Neutrophil (primary cell): ENCODE measurements around the gene MRC1.

ENCODE experiments used
- H3K27ac ChIP-seq: fragments of 200-600 bp; sonication (generic); 2 replicates; pipeline ENCODE4 v1.5.1; 2016; ENCODE audit warnings: mild to moderate bottlenecking, moderate library complexity
- H3K27me3 ChIP-seq: fragments of 200-600 bp; sonication (generic); 2 replicates; pipeline ENCODE4 v1.6.0; 2016; ENCODE audit warnings: mild to moderate bottlenecking
- H3K36me3 ChIP-seq: fragments of 200-600 bp; sonication (generic); 2 replicates; pipeline ENCODE4 v1.5.1; 2017
- H3K4me1 ChIP-seq, 2 experiments: fragments of 200-600 bp in 1 of 2; sonication (generic) in 1 of 2; 1 replicate in 1 of 2; 2 replicates in 1 of 2; pipeline versions ENCODE4 v1.5.1 to v1.6.1; 2013 to 2016; ENCODE audit warnings: low read depth in 1 of 2, low read length in 1 of 2, mild to moderate bottlenecking in 1 of 2, moderate library complexity in 1 of 2; ENCODE audit not compliant: control insufficient read depth in 1 of 2, insufficient read depth in 1 of 2
- H3K4me3 ChIP-seq, 2 experiments: fragments of 200-600 bp in 1 of 2; sonication (generic) in 1 of 2; 1 replicate in 1 of 2; 2 replicates in 1 of 2; pipeline ENCODE4 v1.5.1; 2013 to 2016; ENCODE audit warnings: low read depth in 1 of 2, low read length in 1 of 2, mild to moderate bottlenecking in 1 of 2, moderate library complexity in 1 of 2
- H3K9me3 ChIP-seq: fragments of 200-600 bp; sonication (generic); 2 replicates; pipeline ENCODE4 v1.5.1; 2016
- TF ChIP-seq, protein P1 (sequence below): fragments of 200-600 bp; sonication (generic); IDR thresholded peaks from 2 replicates; pipeline ENCODE4 v1.5.1; 2016; ENCODE audit warnings: antibody characterized with exemption

The MRC1 gene

DNA sequence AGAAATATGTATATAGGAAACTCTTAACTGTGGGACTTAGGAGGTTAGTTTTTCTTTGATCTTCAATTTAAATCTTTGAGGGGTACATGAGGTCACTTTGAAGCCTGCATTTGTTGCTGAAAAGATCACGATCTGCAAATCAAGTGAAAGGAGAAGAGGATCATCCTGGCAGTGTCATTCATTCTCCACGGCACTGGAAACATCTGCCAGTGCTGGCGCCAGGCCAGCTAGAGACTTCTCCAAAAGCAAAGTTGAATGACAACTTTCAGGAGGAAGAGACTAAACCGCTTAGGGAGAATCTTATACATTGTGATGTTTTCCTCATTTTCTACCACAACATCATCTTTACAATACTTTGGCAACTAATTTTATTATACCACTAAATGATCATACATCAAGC is 42.5 kb downstream of the MRC1 start:
- TF ChIP-seq, protein P1, sequence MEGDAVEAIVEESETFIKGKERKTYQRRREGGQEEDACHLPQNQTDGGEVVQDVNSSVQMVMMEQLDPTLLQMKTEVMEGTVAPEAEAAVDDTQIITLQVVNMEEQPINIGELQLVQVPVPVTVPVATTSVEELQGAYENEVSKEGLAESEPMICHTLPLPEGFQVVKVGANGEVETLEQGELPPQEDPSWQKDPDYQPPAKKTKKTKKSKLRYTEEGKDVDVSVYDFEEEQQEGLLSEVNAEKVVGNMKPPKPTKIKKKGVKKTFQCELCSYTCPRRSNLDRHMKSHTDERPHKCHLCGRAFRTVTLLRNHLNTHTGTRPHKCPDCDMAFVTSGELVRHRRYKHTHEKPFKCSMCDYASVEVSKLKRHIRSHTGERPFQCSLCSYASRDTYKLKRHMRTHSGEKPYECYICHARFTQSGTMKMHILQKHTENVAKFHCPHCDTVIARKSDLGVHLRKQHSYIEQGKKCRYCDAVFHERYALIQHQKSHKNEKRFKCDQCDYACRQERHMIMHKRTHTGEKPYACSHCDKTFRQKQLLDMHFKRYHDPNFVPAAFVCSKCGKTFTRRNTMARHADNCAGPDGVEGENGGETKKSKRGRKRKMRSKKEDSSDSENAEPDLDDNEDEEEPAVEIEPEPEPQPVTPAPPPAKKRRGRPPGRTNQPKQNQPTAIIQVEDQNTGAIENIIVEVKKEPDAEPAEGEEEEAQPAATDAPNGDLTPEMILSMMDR: no peak

DNA sequence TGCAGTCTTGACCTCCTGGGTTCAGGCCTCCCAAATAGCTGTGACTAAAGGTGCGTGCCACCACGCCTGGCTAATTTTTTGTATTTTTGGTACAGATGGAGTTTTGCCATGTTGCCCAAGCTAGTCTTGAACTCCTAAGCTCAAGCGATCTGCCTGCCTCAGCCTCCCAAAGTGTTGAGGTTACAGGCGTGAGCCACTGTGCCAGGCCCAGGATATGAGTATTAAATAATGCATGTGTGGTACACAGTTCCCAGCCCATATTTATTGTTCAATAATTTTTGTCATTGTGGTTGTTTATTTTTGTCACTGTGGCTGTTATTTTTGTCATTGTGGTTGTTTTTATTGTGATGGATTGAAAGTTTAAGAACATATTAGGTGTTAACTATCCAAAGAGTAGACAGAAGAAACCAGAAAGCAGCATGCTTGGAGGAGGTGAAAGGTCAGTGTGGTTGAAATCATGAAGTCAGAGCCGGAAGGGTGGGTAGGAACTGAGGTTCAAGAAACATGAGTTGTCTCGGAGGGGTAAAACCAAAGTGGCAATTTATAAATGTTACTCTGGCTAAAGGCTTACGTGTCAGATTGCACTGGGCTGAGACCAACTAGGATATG is 45.0 kb downstream of the MRC1 start:
- Histone ChIP-seq H3K4me3 (no peak overlapping the region), H3K4me1 (no peaks in the 10 kb centered on the region), H3K27me3 (no peaks in the 10 kb centered on the region), H3K9me3 (no peaks in the 10 kb centered on the region), H3K36me3 (no peaks in the 10 kb centered on the region), H3K27ac (no peak overlapping the region)
- TF ChIP-seq, protein P1: no peak

More for the DNA sequence above, 42.5 kb downstream of the MRC1 start:
- H3K36me3 ChIP-seq: no peaks in the 10 kb centered on the region
- H3K27me3 ChIP-seq: no peaks in the 10 kb centered on the region
- no peak overlapping the region for H3K4me3 ChIP-seq
- no peak overlapping the region for H3K27ac ChIP-seq
- H3K9me3 ChIP-seq: no peaks in the 10 kb centered on the region
- no peaks in the 10 kb centered on the region for H3K4me1 ChIP-seq

DNA sequence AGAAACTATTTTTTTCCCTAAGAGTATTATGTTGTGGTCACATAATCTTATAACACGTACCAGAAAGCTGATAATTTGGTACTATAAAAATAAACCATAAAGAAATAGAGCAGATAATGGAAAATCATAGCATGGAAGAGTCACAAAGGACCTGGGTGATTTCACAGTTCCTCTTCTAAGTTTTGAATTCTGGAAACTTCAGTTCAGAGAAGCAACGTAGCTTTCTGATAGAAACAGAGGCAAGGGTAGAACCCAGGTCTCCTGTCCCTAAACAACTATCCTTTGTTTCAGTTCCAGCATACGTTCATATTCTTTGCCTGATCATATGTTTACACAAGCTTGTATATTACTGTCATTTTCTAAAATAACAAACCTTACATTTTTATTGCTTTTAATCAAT is 47.9 kb downstream of the MRC1 start:
- H3K27ac ChIP-seq: no peak overlapping the region
- no peaks in the 10 kb centered on the region for H3K27me3 ChIP-seq
- no peaks in the 10 kb centered on the region for H3K4me1 ChIP-seq
- H3K36me3 ChIP-seq: no peaks in the 10 kb centered on the region
- TF ChIP-seq, protein P1: no peak
- no peaks in the 10 kb centered on the region for H3K9me3 ChIP-seq
- no peak overlapping the region for H3K4me3 ChIP-seq

DNA sequence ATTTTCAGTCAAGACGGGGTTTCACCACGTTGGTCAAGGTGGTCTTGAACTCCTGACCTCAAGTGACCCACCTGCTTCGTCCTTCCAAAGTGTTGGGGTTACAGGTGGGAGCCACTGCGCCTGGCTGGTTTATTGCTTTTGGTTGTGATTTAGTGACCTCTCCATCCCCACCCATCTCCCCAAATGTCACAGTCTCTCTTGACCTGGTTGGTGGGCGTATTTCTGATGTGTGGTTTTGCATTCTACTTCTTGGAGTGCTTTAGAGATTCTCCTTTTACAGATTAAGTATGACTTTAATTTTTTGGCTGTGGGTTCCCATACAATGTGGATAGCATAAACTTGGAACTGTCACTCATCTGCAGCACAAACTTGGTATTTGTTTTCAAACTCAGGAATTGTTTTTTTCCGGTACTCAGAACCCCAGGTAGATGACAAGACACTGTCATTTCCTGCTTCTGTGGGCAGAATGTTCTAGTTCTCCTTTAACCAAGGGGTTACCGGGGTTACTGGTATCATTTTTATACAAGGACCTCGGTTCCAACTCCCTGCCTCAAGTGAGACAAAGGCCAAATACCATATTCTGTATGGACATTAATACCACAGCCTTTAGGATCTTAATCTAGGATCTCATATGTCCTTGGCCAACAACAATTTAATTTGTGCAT is 50.5 kb downstream of the MRC1 start:
- TF ChIP-seq, protein P1: no peak
- no peaks in the 10 kb centered on the region for H3K36me3 ChIP-seq
- no peaks in the 10 kb centered on the region for H3K27me3 ChIP-seq
- no peak overlapping the region for H3K4me3 ChIP-seq
- no peak overlapping the region for H3K27ac ChIP-seq
- no peaks in the 10 kb centered on the region for H3K9me3 ChIP-seq
- no peaks in the 10 kb centered on the region for H3K4me1 ChIP-seq

DNA sequence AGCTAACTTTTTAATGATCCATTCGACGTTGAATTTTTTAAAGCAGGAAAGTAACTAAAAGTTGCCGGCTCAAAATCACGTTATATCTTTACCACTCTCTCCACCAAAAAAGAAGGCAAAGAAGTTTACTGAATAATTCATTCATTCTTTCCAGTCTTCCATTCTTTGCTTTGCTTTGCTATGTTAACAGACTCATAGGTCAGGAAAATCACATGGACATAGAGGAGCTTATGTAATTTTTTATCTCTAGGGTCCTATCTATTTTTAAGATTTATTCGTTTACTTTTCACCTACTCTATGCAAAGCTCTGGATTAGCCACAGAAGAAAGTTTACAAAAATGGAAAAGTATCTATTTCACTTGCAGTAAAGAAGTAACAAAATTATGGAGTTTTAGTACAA is 52.6 kb downstream of the MRC1 start:
- Histone ChIP-seq H3K36me3 (no peaks in the 10 kb centered on the region), H3K9me3 (no peaks in the 10 kb centered on the region), H3K4me3 (no peak overlapping the region), H3K4me1 (no peaks in the 10 kb centered on the region), H3K27ac (no peak overlapping the region), H3K27me3 (no peaks in the 10 kb centered on the region)
- TF ChIP-seq, protein P1: no peak
